PFSK-1 (cell line): ENCODE data around the gene RSAD1.

Source experiments
- POLR2AphosphoS5 ChIP-seq: IDR thresholded peaks from 2 replicates; pipeline ENCODE4 v1.6.1; 2012; ENCODE audit warnings: low read depth, mild to moderate bottlenecking, control low read depth, low read length, moderate library complexity
- REST ChIP-seq, 2 experiments: IDR thresholded peaks; 2 replicates each; pipeline versions ENCODE4 v1.6.1 to v1.8.0; 2011 to 2012; ENCODE audit warnings: low read depth in 2 of 2, low read length in 2 of 2, control low read depth in 1 of 2, inconsistent platforms in 1 of 2, mild to moderate bottlenecking in 1 of 2, moderate library complexity in 1 of 2; ENCODE audit not compliant: insufficient read depth in 1 of 2
- TAF1 ChIP-seq: IDR thresholded peaks from 2 replicates; pipeline ENCODE4 v1.6.1; 2012; ENCODE audit warnings: low read length, control low read depth, borderline replicate concordance; ENCODE audit not compliant: insufficient read depth

- TF ChIP-seq REST (IDR thresholded peaks at IDR 0.05; ENCODE audit: insufficient read depth in 1 of 2, low read depth in 2 of 2, low read length in 2 of 2), result no peak
- TF ChIP-seq TAF1, result no peak
- TF ChIP-seq POLR2AphosphoS5, result no peak
Observed at GRCh38 chr17:50437409-50437808, 41.3 kb upstream of the RSAD1 start.
